Measurements from ENCODE around the gene PKIG. TPM values are rescaled to one million over a fixed set of nuclear protein-coding genes. Genes with fewer than 3 reads are reported as not detected.

The PKIG gene
- total RNA-seq, 2 donors from 2014 or later = 43.6 to 64.9 TPM

GRCh38 chr20:44601236-44601671 is 18.9 kb downstream of the PKIG start:
- ATAC-seq (peak; percentile 12), DNase-seq (no peak)
- no peaks in the 10 kb centered on the region for H3K27me3 ChIP-seq
- H3K9me3 ChIP-seq = no peaks in the 10 kb centered on the region
- H3K4me1 ChIP-seq = peaks cover 22% of the 10 kb centered on the region
- no peaks in the 10 kb centered on the region for H3K36me3 ChIP-seq (replicated peaks in 1 of 2; ENCODE audit: insufficient read depth in 1 of 2, low read depth in 2 of 2)
- 64 to 73% methylated on average over 7 of the region's 7 CpGs for WGBS, 2 donors
- intact Hi-C loops (cut with DNase I) = loop anchor here (10.0 kb wide), 1 partner anchor 486 kb away; no protein-coding TSS in a partner anchor
- no peak for TF ChIP-seq CTCF (IDR thresholded peaks at IDR 0.05)
- TF ChIP-seq POLR2A (IDR thresholded peaks at IDR 0.05) = no peak
- peak overlapping the region; percentile 19 to 65 (median 56) for H3K27ac ChIP-seq
- no peak overlapping the region for H3K4me3 ChIP-seq

GRCh38 chr20:44601801-44602204 is 19.4 kb downstream of the PKIG start:
- intact Hi-C loops (cut with DNase I) = loop anchor here (10.0 kb wide), 1 partner anchor 487 kb away; no protein-coding TSS in a partner anchor

GRCh38 chr20:44603327-44603726 is 20.9 kb downstream of the PKIG start:
- TF ChIP-seq CTCF (IDR thresholded peaks at IDR 0.05) (no peak), POLR2A (IDR thresholded peaks at IDR 0.05) (no peak)
- peaks cover 22% of the 10 kb centered on the region for H3K4me1 ChIP-seq
- intact Hi-C loops (cut with DNase I) = loop anchor here (10.0 kb wide), 1 partner anchor 489 kb away; no protein-coding TSS in a partner anchor

More at GRCh38 chr20:44601801-44602204, 19.4 kb downstream of the PKIG start:
- ATAC-seq (peak; percentile 58), DNase-seq (peak in 3 of 4 donors; percentile 35 to 43 (median 39))
- Histone ChIP-seq H3K36me3 (replicated peaks in 1 of 2; ENCODE audit: insufficient read depth in 1 of 2, low read depth in 2 of 2) (no peaks in the 10 kb centered on the region), H3K4me3 (no peak overlapping the region), H3K27me3 (no peaks in the 10 kb centered on the region), H3K9me3 (no peaks in the 10 kb centered on the region), H3K4me1 (peaks cover 22% of the 10 kb centered on the region), H3K27ac (peak overlapping the region in 3 of 4 donors; percentile 53 to 65 (median 58))
- 0% methylated on average over 1 of the region's 1 CpG for WGBS, 2 donors
- TF ChIP-seq CTCF (IDR thresholded peaks at IDR 0.05) (no peak), POLR2A (IDR thresholded peaks at IDR 0.05) (no peak)

DNA sequence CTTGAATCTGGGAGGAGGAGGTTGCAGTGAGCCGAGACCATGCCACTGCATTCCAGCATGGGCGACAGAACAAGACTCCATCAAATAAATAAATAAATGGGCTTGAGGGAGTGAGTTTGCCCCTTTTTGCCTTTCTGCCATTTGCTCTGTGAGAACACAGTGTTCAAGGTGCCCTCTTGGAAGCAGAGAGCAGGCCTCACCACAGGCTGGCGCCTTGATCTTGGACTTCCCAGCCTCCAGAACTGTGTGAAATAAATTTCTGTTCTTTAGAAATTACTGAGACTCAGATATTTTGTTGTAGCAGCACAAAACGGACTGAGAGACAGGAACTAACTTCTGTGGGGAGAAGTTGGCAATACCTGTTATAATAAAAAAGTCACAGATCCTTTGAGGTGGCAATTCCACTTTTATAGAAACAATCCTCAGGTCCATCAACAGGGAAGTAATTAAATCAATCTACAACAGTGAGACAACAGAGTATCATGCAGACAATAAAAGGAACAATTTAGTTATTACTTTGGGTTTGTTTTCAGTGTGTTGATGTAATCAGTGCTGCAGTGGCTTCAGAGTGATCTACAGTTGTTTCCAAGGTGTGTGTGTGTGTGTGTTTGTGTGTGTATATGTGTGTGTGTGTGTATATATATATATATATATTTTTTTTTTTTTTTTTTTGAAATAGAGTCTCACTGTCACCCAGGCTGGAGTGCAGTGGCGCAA is 24.5 kb downstream of the PKIG start:
- Histone ChIP-seq H3K4me3 (no peak overlapping the region), H3K9me3 (no peaks in the 10 kb centered on the region), H3K4me1 (peaks cover 13% of the 10 kb centered on the region), H3K36me3 (replicated peaks in 1 of 2; ENCODE audit: insufficient read depth in 1 of 2, low read depth in 2 of 2) (no peaks in the 10 kb centered on the region), H3K27me3 (no peaks in the 10 kb centered on the region), H3K27ac (no peak overlapping the region)
- WGBS, 2 donors = 76 to 95% methylated on average over 5 of the region's 5 CpGs
- ATAC-seq = no peak
- DNase-seq = no peak
- intact Hi-C loops (cut with DNase I) = loop anchor here (10.0 kb wide), 1 partner anchor 492 kb away; no protein-coding TSS in a partner anchor
- no peak for TF ChIP-seq POLR2A (IDR thresholded peaks at IDR 0.05)

More at GRCh38 chr20:44603327-44603726, 20.9 kb downstream of the PKIG start:
- no peak overlapping the region for H3K4me3 ChIP-seq
- ATAC-seq = no peak
- no peaks in the 10 kb centered on the region for H3K9me3 ChIP-seq
- no peak for DNase-seq
- no peaks in the 10 kb centered on the region for H3K27me3 ChIP-seq
- H3K27ac ChIP-seq = no peak overlapping the region
- H3K36me3 ChIP-seq (replicated peaks in 1 of 2; ENCODE audit: insufficient read depth in 1 of 2, low read depth in 2 of 2) = no peaks in the 10 kb centered on the region
- 78 to 93% methylated on average over 7 to 8 of the region's 8 CpGs for WGBS, 2 donors

GRCh38 chr20:44609006-44609515 is 26.7 kb downstream of the PKIG start:
- Histone ChIP-seq H3K27me3 (no peaks in the 10 kb centered on the region), H3K27ac (peak overlapping the region; percentile 79 to 88 (median 82)), H3K36me3 (replicated peaks in 1 of 2; ENCODE audit: insufficient read depth in 1 of 2, low read depth in 2 of 2) (no peaks in the 10 kb centered on the region), H3K9me3 (no peaks in the 10 kb centered on the region), H3K4me3 (no peak overlapping the region), H3K4me1 (peaks cover 10% of the 10 kb centered on the region)
- ATAC-seq (no peak), DNase-seq (peak in 1 of 4 donors; percentile 12)
- TF ChIP-seq CTCF (IDR thresholded peaks at IDR 0.05) (no peak), POLR2A (IDR thresholded peaks at IDR 0.05) (no peak)
- intact Hi-C loops (cut with DNase I) = loop anchor here (10.0 kb wide), 1 partner anchor 494 kb away; no protein-coding TSS in a partner anchor
- 58 to 77% methylated on average over 6 to 9 of the region's 9 CpGs for WGBS, 2 donors

All from body of pancreas (tissue), 4 donors.